Amniotic epithelial cell (primary cell): ENCODE measurements around the gene EFNA5.

Experiments used
- DNase-seq: peaks from one replicate; pipeline ENCODE4 v3.0.0-alpha.2; 2010; ENCODE audit warnings: low read depth

EFNA5 gene

GRCh38 chr5:107391787-107392186 lies 278.9 kb downstream of the EFNA5 start:
- DNase-seq: no peak

- DNase-seq: no peak
Observed at GRCh38 chr5:107389775-107390148, 281.0 kb downstream of the EFNA5 start.

- DNase-seq: peak; percentile 38
Observed at GRCh38 chr5:107389130-107389774, 281.5 kb downstream of the EFNA5 start.

GRCh38 chr5:107388141-107388861 lies 282.4 kb downstream of the EFNA5 start:
- peak; percentile 98 for DNase-seq

- peak; percentile 33 for DNase-seq
Observed at GRCh38 chr5:107387526-107388140, 283.1 kb downstream of the EFNA5 start.

- no peak for DNase-seq
Observed at GRCh38 chr5:107385708-107386107, 285.0 kb downstream of the EFNA5 start.

GRCh38 chr5:107384256-107384655 lies 286.5 kb downstream of the EFNA5 start:
- DNase-seq: no peak

- DNase-seq: peak; percentile 48
Observed at GRCh38 chr5:107383414-107383813, 287.3 kb downstream of the EFNA5 start.

GRCh38 chr5:107381189-107381856 lies 289.4 kb downstream of the EFNA5 start:
- peak; percentile 85 for DNase-seq

- no peak for DNase-seq
Observed at GRCh38 chr5:107380654-107381053, 290.1 kb downstream of the EFNA5 start.

GRCh38 chr5:107378218-107378899 lies 292.4 kb downstream of the EFNA5 start:
- DNase-seq: peak; percentile 18

- no peak for DNase-seq
Observed at GRCh38 chr5:107377277-107377609, 293.5 kb downstream of the EFNA5 start.

- DNase-seq: peak; percentile 87
Observed at GRCh38 chr5:107376546-107377276, 294.0 kb downstream of the EFNA5 start.

- no peak for DNase-seq
Observed at GRCh38 chr5:107373549-107374263, 297.0 kb downstream of the EFNA5 start.

GRCh38 chr5:107372723-107373450 lies 297.9 kb downstream of the EFNA5 start:
- DNase-seq: peak; percentile 49

GRCh38 chr5:107370396-107370968 lies 300.3 kb downstream of the EFNA5 start:
- DNase-seq: no peak

- DNase-seq: no peak
Observed at GRCh38 chr5:107369622-107370021, 301.1 kb downstream of the EFNA5 start.

GRCh38 chr5:107368615-107369014 lies 302.1 kb downstream of the EFNA5 start:
- no peak for DNase-seq

- no peak for DNase-seq
Observed at GRCh38 chr5:107367939-107368338, 302.8 kb downstream of the EFNA5 start.

GRCh38 chr5:107367480-107367879 lies 303.3 kb downstream of the EFNA5 start:
- DNase-seq: no peak
